Parathyroid adenoma (tissue), 2 donors: ENCODE results near the gene ATP2C2.

Experiments
- H2AFZ ChIP-seq: fragments of 300-600 bp; sonication (generic); one replicate; pipeline ENCODE4 v1.7.0; 2017; ENCODE audit warnings: antibody characterized with exemption, mild to moderate bottlenecking
- H3K27ac ChIP-seq: fragments of 300-600 bp; sonication (generic); one replicate; pipeline ENCODE4 v1.7.0; 2017
- H3K27me3 ChIP-seq: fragments of 300-600 bp; sonication (generic); one replicate; pipeline ENCODE4 v1.7.0; 2017; ENCODE audit warnings: low read length; ENCODE audit not compliant: control insufficient read depth, insufficient read depth
- H3K36me3 ChIP-seq: fragments of 300-600 bp; sonication (generic); one replicate; pipeline ENCODE4 v1.7.0; 2017; ENCODE audit warnings: low read length; ENCODE audit not compliant: control insufficient read depth, insufficient read depth
- H3K4me1 ChIP-seq: fragments of 300-600 bp; sonication (generic); one replicate; pipeline ENCODE4 v1.7.0; 2017; ENCODE audit warnings: control low read depth
- H3K4me2 ChIP-seq: fragments of 300-600 bp; sonication (generic); one replicate; pipeline ENCODE4 v1.7.0; 2017; ENCODE audit warnings: low read length
- H3K4me3 ChIP-seq: fragments of 300-600 bp; sonication (generic); one replicate; pipeline ENCODE4 v1.7.0; 2017; ENCODE audit warnings: low read depth, low read length
- H3K79me2 ChIP-seq: fragments of 300-600 bp; sonication (generic); one replicate; pipeline ENCODE4 v1.7.0; 2017; ENCODE audit warnings: control low read depth
- H3K9ac ChIP-seq: fragments of 300-600 bp; sonication (generic); one replicate; pipeline ENCODE4 v1.7.0; 2017; ENCODE audit warnings: mild to moderate bottlenecking
- H3K9me3 ChIP-seq: fragments of 300-600 bp; sonication (generic); one replicate; pipeline ENCODE4 v1.7.0; 2017; ENCODE audit warnings: low read length; ENCODE audit not compliant: control insufficient read depth
- CTCF ChIP-seq: fragments of 300-600 bp; sonication (generic); IDR thresholded peaks from one replicate; pipeline ENCODE4 v1.7.0; 2017; ENCODE audit warnings: antibody characterized with exemption, mild to moderate bottlenecking
- donor health status: primary hyperparathyroidism.

ATP2C2 gene

GRCh38 chr16:84471966-84472365 is 103.6 kb downstream of the ATP2C2 start:
- Histone ChIP-seq H3K9ac (no peak overlapping the region), H3K27ac (no peak overlapping the region), H3K4me2 (no peak overlapping the region), H3K4me1 (no peaks in the 10 kb centered on the region), H3K9me3 (no peaks in the 10 kb centered on the region), H2AFZ (no peak overlapping the region), H3K27me3 (no peaks in the 10 kb centered on the region), H3K4me3 (no peak overlapping the region), H3K79me2 (peaks cover 8% of the 10 kb centered on the region), H3K36me3 (no peaks in the 10 kb centered on the region)
- no peak for TF ChIP-seq CTCF

DNA sequence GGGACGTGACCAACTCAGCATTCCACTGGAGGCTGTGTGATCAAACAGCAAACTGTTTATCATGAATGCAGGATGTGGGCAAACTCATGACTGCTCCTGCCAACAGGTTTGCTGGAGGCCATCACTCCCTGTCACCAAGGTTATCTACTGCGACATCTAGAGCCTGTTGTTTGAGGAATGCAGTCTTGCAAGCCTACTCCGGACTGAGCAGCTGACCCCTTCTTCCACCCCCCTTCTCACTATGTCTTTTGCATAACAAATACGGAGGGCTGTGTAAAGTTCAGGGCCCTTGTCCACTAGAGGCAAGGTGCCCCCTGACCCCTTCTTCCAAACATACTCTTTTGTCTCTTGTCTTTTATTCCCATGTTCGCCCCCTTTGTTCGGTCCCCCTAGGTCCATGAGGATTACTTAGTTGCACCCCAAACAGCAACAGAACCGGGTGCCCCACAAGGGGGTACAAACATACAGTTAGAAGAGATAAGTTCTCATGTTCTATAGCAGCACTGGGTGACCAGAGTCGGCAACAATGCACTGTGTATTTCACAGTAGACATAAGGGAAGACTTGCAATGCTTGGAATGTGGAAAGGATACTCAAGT is 107.4 kb downstream of the ATP2C2 start:
- H3K27me3 ChIP-seq, result no peaks in the 10 kb centered on the region
- no peaks in the 10 kb centered on the region for H3K4me1 ChIP-seq
- no peak for TF ChIP-seq CTCF
- H3K4me2 ChIP-seq, result no peak overlapping the region
- H3K4me3 ChIP-seq, result no peak overlapping the region
- no peak overlapping the region for H3K9ac ChIP-seq
- H3K27ac ChIP-seq, result no peak overlapping the region
- H2AFZ ChIP-seq, result no peak overlapping the region
- H3K79me2 ChIP-seq, result peaks cover 5% of the 10 kb centered on the region
- H3K9me3 ChIP-seq, result no peaks in the 10 kb centered on the region
- no peaks in the 10 kb centered on the region for H3K36me3 ChIP-seq

DNA sequence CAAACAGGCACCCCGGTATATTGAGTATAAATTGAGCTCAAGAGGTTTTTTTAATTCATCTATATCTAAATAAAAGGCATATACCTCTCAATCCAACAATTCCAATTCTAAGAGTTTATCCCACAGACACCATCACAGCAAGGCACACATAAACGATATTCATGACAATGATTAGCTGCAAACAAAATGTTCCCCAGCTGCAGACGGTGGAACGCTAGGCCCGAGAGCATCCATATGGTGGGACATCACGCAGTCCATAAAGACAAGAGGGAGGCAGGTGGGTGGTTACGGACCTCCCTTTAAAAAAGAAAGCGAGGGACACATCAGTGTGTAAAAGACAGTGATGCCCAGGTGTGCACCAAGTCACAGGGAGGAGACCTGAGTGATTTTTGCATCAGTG is 108.1 kb downstream of the ATP2C2 start:
- no peaks in the 10 kb centered on the region for H3K4me1 ChIP-seq
- H3K27me3 ChIP-seq, result no peaks in the 10 kb centered on the region
- no peaks in the 10 kb centered on the region for H3K9me3 ChIP-seq
- H3K9ac ChIP-seq, result no peak overlapping the region
- TF ChIP-seq CTCF, result no peak
- H3K4me2 ChIP-seq, result no peak overlapping the region
- H3K79me2 ChIP-seq, result peaks cover 5% of the 10 kb centered on the region
- no peaks in the 10 kb centered on the region for H3K36me3 ChIP-seq
- H3K4me3 ChIP-seq, result no peak overlapping the region
- H3K27ac ChIP-seq, result no peak overlapping the region
- no peak overlapping the region for H2AFZ ChIP-seq

DNA sequence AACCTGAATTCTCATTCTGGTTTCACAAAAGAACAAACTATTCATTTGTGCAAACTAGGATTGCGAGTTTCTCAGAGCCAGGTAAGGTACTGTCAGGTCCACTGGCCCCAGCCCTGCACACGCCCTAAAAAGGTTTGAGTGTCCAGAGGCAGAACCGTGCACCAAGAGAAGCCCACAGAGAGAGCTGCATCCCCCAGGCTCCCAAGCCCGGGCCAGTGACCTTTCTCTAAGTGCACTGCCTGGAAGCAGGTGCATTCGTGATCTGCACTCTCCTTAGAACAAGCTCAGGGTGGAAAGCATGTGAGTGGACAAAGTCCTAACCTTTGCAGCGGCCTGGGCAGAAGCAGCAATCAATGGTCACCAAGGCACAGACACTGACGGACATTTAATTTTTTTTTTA is 109.3 kb downstream of the ATP2C2 start:
- Histone ChIP-seq H3K9me3 (no peaks in the 10 kb centered on the region), H3K4me3 (no peak overlapping the region), H3K79me2 (peaks cover 3% of the 10 kb centered on the region), H3K36me3 (no peaks in the 10 kb centered on the region), H2AFZ (no peak overlapping the region), H3K9ac (no peak overlapping the region), H3K4me1 (no peaks in the 10 kb centered on the region), H3K4me2 (no peak overlapping the region), H3K27ac (no peak overlapping the region), H3K27me3 (no peaks in the 10 kb centered on the region)
- TF ChIP-seq CTCF, result no peak
